HepG2 (cell line): Measurements from ENCODE around the gene TPI1. TPM values are rescaled to one million over a fixed set of nuclear protein-coding genes. Genes with fewer than 3 reads are reported as not detected.

Experiments
- ARNT2 ChIP-seq: sonication (generic); formaldehyde crosslinking; IDR thresholded peaks from 2 replicates; pipeline ENCODE4 v1.8.0; 2022; ENCODE audit warnings: mild to moderate bottlenecking, low read depth, missing genetic modification reagents, moderate library complexity
- EP300 ChIP-seq, 3 experiments: sonication (generic) in 1 of 3; formaldehyde crosslinking in 1 of 3; IDR thresholded peaks; 2 replicates each; pipeline versions ENCODE4 v1.5.1 to v1.6.1; 2011 to 2020; ENCODE audit warnings: low read depth in 2 of 3, low read length in 2 of 3, borderline replicate concordance in 1 of 3, improper control_type of control experiment in 1 of 3, mild to moderate bottlenecking in 1 of 3, missing genetic modification reagents in 1 of 3, moderate library complexity in 1 of 3
- FOXM1 ChIP-seq: sonication (generic); formaldehyde crosslinking; IDR thresholded peaks from 2 replicates; pipeline ENCODE4 v1.5.0; 2020; ENCODE audit warnings: missing genetic modification reagents
- KDM4B ChIP-seq: sonication (generic); formaldehyde crosslinking; IDR thresholded peaks from 2 replicates; pipeline ENCODE4 v1.4.0; 2020; ENCODE audit warnings: missing genetic modification reagents
- MEIS2 ChIP-seq: sonication (generic); formaldehyde crosslinking; IDR thresholded peaks from 2 replicates; pipeline ENCODE4 v1.9.0; 2021; ENCODE audit warnings: mild to moderate bottlenecking, missing genetic modification reagents
- MLLT10 ChIP-seq: sonication (generic); formaldehyde crosslinking; IDR thresholded peaks from 2 replicates; pipeline ENCODE4 v1.4.0; 2020; ENCODE audit warnings: missing genetic modification reagents
- MYNN ChIP-seq: sonication (generic); formaldehyde crosslinking; IDR thresholded peaks from 2 replicates; pipeline ENCODE4 v1.4.0; 2020; ENCODE audit warnings: mild to moderate bottlenecking, low read depth, missing genetic modification reagents
- POLR2G ChIP-seq: fragments of 200-400 bp; formaldehyde crosslinking; IDR thresholded peaks from 2 replicates; pipeline ENCODE4 v1.6.1; 2018; ENCODE audit warnings: mild to moderate bottlenecking, low read depth, low read length, moderate library complexity
- SP2 ChIP-seq: sonication (generic); formaldehyde crosslinking; IDR thresholded peaks from 2 replicates; pipeline ENCODE4 v1.5.1; 2020; ENCODE audit warnings: mild to moderate bottlenecking, missing genetic modification reagents
- WIZ ChIP-seq: sonication (generic); formaldehyde crosslinking; IDR thresholded peaks from 2 replicates; pipeline ENCODE4 v1.5.1; 2020; ENCODE audit warnings: mild to moderate bottlenecking, missing genetic modification reagents
- ZBTB3 ChIP-seq: sonication (generic); formaldehyde crosslinking; IDR thresholded peaks from 2 replicates; pipeline ENCODE4 v1.4.0; 2020; ENCODE audit warnings: low read depth, mild to moderate bottlenecking, moderate library complexity, missing genetic modification reagents, borderline replicate concordance
- ZBTB42 ChIP-seq: sonication (generic); formaldehyde crosslinking; IDR thresholded peaks from 2 replicates; pipeline ENCODE4 v1.5.0; 2020; ENCODE audit warnings: mild to moderate bottlenecking, missing genetic modification reagents
- ZNF121 ChIP-seq: sonication (generic); formaldehyde crosslinking; IDR thresholded peaks from 2 replicates; pipeline ENCODE4 v1.5.0; 2020; ENCODE audit warnings: mild to moderate bottlenecking, missing genetic modification reagents
- ZNF264 ChIP-seq: sonication (generic); formaldehyde crosslinking; IDR thresholded peaks from 2 replicates; pipeline ENCODE4 v1.4.0; 2020; ENCODE audit warnings: missing genetic modification reagents
- ZNF275 ChIP-seq: sonication (generic); formaldehyde crosslinking; IDR thresholded peaks from 2 replicates; pipeline ENCODE4 v1.8.0; 2022; ENCODE audit warnings: missing genetic modification reagents, mild to moderate bottlenecking, inconsistent platforms, borderline replicate concordance
- ZNF326 ChIP-seq: sonication (generic); formaldehyde crosslinking; IDR thresholded peaks from 2 replicates; pipeline ENCODE4 v1.4.0; 2020; ENCODE audit warnings: missing genetic modification reagents, borderline replicate concordance
- ZNF331 ChIP-seq: sonication (generic); formaldehyde crosslinking; IDR thresholded peaks from 2 replicates; pipeline ENCODE4 v1.4.0; 2020; ENCODE audit warnings: missing genetic modification reagents
- ZNF337 ChIP-seq: sonication (generic); formaldehyde crosslinking; IDR thresholded peaks from 2 replicates; pipeline ENCODE4 v1.5.1; 2020; ENCODE audit warnings: missing genetic modification reagents, low read depth, mild to moderate bottlenecking, borderline replicate concordance
- ZNF580 ChIP-seq: IDR thresholded peaks from 2 replicates; pipeline ENCODE4 v1.6.1; 2016; ENCODE audit warnings: low read depth, borderline replicate concordance
- ZNF777 ChIP-seq: sonication (generic); formaldehyde crosslinking; IDR thresholded peaks from 2 replicates; pipeline ENCODE4 v1.4.0; 2020; ENCODE audit warnings: missing genetic modification reagents
- ZNF816 ChIP-seq: sonication (generic); formaldehyde crosslinking; IDR thresholded peaks from 2 replicates; pipeline ENCODE4 v1.8.0; 2022; ENCODE audit warnings: missing genetic modification reagents, mild to moderate bottlenecking, borderline replicate concordance
- ZSCAN21 ChIP-seq: sonication (generic); formaldehyde crosslinking; IDR thresholded peaks from 2 replicates; pipeline ENCODE4 v1.8.0; 2022; ENCODE audit warnings: mild to moderate bottlenecking, missing genetic modification reagents, moderate library complexity, borderline replicate concordance
- polyA plus RNA-seq, 8 experiments: library from polyadenylated mRNA; depleted of rRNA in 3 of 8; stranded (reverse) in 7 of 8; unstranded in 1 of 8; fragments of >200 nt; fragmentation: Illumina TruSeq in 4 of 8; extraction: Trizol in 4 of 8; gene quantifications; 2 replicates each; pipeline versions ENCODE4 v1.2.1 to v1.2.3, GENCODE V29; 2011 to 2016; ENCODE audit warnings: low read depth in 4 of 8, missing spikeins in 1 of 8, mixed read lengths in 1 of 8; ENCODE audit not compliant: insufficient read depth in 1 of 8
- total RNA-seq, 5 experiments: library from RNA; depleted of rRNA; stranded (reverse); fragments of >200 nt; fragmentation: Illumina TruSeq; extraction: Trizol; gene quantifications; 2 replicates each; pipeline ENCODE4 v1.2.3, GENCODE V29; 2016; ENCODE audit warnings: low read depth in 1 of 5
- TF ChIP-seq, protein P1 (sequence below): sonication (generic); formaldehyde crosslinking; IDR thresholded peaks from 2 replicates; pipeline ENCODE4 v1.4.0; 2020; ENCODE audit warnings: missing genetic modification reagents
- TF ChIP-seq, protein P2 (sequence below): sonication (generic); formaldehyde crosslinking; IDR thresholded peaks from 2 replicates; pipeline ENCODE4 v1.4.0; 2020; ENCODE audit warnings: missing genetic modification reagents

TPI1 gene
- total and polyA plus RNA-seq, 2 of the 13 experiments (the other 11 are each of a cell fraction or from before 2014, with no cell fraction given): 945 to 2,535 TPM

GRCh38 chr12:6867413-6868210 lies at the start of gene TPI1 (continued):
- TF ChIP-seq, protein P1, sequence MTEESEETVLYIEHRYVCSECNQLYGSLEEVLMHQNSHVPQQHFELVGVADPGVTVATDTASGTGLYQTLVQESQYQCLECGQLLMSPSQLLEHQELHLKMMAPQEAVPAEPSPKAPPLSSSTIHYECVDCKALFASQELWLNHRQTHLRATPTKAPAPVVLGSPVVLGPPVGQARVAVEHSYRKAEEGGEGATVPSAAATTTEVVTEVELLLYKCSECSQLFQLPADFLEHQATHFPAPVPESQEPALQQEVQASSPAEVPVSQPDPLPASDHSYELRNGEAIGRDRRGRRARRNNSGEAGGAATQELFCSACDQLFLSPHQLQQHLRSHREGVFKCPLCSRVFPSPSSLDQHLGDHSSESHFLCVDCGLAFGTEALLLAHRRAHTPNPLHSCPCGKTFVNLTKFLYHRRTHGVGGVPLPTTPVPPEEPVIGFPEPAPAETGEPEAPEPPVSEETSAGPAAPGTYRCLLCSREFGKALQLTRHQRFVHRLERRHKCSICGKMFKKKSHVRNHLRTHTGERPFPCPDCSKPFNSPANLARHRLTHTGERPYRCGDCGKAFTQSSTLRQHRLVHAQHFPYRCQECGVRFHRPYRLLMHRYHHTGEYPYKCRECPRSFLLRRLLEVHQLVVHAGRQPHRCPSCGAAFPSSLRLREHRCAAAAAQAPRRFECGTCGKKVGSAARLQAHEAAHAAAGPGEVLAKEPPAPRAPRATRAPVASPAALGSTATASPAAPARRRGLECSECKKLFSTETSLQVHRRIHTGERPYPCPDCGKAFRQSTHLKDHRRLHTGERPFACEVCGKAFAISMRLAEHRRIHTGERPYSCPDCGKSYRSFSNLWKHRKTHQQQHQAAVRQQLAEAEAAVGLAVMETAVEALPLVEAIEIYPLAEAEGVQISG (CRISPR knock-in tag): peak; percentile 41
- TF ChIP-seq ZSCAN21 (peak; percentile 62; the same call in 1 of the 2 replicates), ZNF580 (CRISPR knock-in tag) (peak; percentile 85; the same call in 1 of the 2 replicates), ZNF331 (CRISPR knock-in tag) (no peak; the same call in 1 of the 2 replicates), ZNF816 (CRISPR knock-in tag) (no peak), ZBTB42 (CRISPR knock-in tag) (peak; percentile 85; the same call in 1 of the 2 replicates), FOXM1 (CRISPR knock-in tag) (0 out of 2 replicates have a peak, but pooled peaks have one; percentile 72), MYNN (CRISPR knock-in tag) (no peak), ZNF275 (CRISPR knock-in tag) (peak; percentile 37; the same call in 1 of the 2 replicates), MLLT10 (CRISPR knock-in tag) (no peak), ZNF777 (peak; percentile 41), ZNF121 (CRISPR knock-in tag) (no peak), ZNF326 (no peak), KDM4B (CRISPR knock-in tag) (no peak), EP300 (IDR thresholded peaks at IDR 0.05; ENCODE audit: low read depth in 2 of 2, low read length in 2 of 2) (no peak), EP300 (CRISPR knock-in tag; IDR thresholded peaks at IDR 0.05; ENCODE audit: borderline replicate concordance) (no peak), ZBTB3 (no peak), MEIS2 (CRISPR knock-in tag) (peak; percentile 49; the same call in 1 of the 2 replicates), ZNF337 (CRISPR knock-in tag) (peak; percentile 90; the same call in 1 of the 2 replicates), WIZ (CRISPR knock-in tag) (0 out of 2 replicates have a peak, but pooled peaks have one; percentile 25), SP2 (CRISPR knock-in tag) (no peak), ZNF264 (CRISPR knock-in tag) (no peak; the same call in 1 of the 2 replicates), POLR2G (peak; percentile 98), ARNT2 (CRISPR knock-in tag) (peak; percentile 83)
- TF ChIP-seq, protein P2, sequence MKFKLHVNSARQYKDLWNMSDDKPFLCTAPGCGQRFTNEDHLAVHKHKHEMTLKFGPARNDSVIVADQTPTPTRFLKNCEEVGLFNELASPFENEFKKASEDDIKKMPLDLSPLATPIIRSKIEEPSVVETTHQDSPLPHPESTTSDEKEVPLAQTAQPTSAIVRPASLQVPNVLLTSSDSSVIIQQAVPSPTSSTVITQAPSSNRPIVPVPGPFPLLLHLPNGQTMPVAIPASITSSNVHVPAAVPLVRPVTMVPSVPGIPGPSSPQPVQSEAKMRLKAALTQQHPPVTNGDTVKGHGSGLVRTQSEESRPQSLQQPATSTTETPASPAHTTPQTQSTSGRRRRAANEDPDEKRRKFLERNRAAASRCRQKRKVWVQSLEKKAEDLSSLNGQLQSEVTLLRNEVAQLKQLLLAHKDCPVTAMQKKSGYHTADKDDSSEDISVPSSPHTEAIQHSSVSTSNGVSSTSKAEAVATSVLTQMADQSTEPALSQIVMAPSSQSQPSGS (CRISPR knock-in tag): peak; percentile 67; the same call in 1 of the 2 replicates
